GM19193 (cell line): ENCODE data around the gene RNU2-63P.

ENCODE experiments used
- POLR2A ChIP-seq: IDR thresholded peaks from 4 replicates; pipeline ENCODE4 v1.6.1; 2011; ENCODE audit not compliant: insufficient read depth, insufficient read length; ENCODE audit errors: extremely low read depth

RNU2-63P gene

GRCh38 chr2:88042476-88042875 is 26.1 kb upstream of the RNU2-63P start:
- TF ChIP-seq POLR2A: no peak

GRCh38 chr2:88038263-88039105 is 22.1 kb upstream of the RNU2-63P start:
- no peak for TF ChIP-seq POLR2A

- no peak for TF ChIP-seq POLR2A
These were observed 20.3 kb upstream of the RNU2-63P start for GRCh38 chr2:88036606-88037005.

GRCh38 chr2:88036182-88036581 is 19.8 kb upstream of the RNU2-63P start:
- TF ChIP-seq POLR2A: no peak

GRCh38 chr2:88032070-88032702 is 15.8 kb upstream of the RNU2-63P start:
- no peak for TF ChIP-seq POLR2A

GRCh38 chr2:88028931-88029330 is 12.6 kb upstream of the RNU2-63P start:
- TF ChIP-seq POLR2A: no peak

- TF ChIP-seq POLR2A: no peak
These were observed 11.5 kb upstream of the RNU2-63P start for GRCh38 chr2:88027697-88028389.

- no peak for TF ChIP-seq POLR2A
These were observed 8.2 kb upstream of the RNU2-63P start for GRCh38 chr2:88024509-88024908.

GRCh38 chr2:88022669-88022921 is 6.2 kb upstream of the RNU2-63P start:
- TF ChIP-seq POLR2A: no peak

- no peak for TF ChIP-seq POLR2A
These were observed 3.6 kb upstream of the RNU2-63P start for GRCh38 chr2:88019985-88020384.

- no peak for TF ChIP-seq POLR2A
These were observed 2.6 kb upstream of the RNU2-63P start for GRCh38 chr2:88018909-88019308.

GRCh38 chr2:88016960-88017779 is 823 bp upstream of the RNU2-63P start:
- no peak for TF ChIP-seq POLR2A

GRCh38 chr2:88011011-88011410 is 5.3 kb downstream of the RNU2-63P start:
- TF ChIP-seq POLR2A: no peak

GRCh38 chr2:88010136-88010535 is 6.2 kb downstream of the RNU2-63P start:
- no peak for TF ChIP-seq POLR2A

- TF ChIP-seq POLR2A: no peak
These were observed 9.4 kb downstream of the RNU2-63P start for GRCh38 chr2:88006912-88007439.
